HG03139 (cell line): ENCODE measurements around the gene PHEX.

ENCODE experiments used
- ATAC-seq: cut with Tn5 transposase; IDR thresholded peaks from one replicate; pipeline ENCODE4 v1.9.1; 2021; ENCODE audit not compliant: unreplicated experiment

The PHEX gene

DNA sequence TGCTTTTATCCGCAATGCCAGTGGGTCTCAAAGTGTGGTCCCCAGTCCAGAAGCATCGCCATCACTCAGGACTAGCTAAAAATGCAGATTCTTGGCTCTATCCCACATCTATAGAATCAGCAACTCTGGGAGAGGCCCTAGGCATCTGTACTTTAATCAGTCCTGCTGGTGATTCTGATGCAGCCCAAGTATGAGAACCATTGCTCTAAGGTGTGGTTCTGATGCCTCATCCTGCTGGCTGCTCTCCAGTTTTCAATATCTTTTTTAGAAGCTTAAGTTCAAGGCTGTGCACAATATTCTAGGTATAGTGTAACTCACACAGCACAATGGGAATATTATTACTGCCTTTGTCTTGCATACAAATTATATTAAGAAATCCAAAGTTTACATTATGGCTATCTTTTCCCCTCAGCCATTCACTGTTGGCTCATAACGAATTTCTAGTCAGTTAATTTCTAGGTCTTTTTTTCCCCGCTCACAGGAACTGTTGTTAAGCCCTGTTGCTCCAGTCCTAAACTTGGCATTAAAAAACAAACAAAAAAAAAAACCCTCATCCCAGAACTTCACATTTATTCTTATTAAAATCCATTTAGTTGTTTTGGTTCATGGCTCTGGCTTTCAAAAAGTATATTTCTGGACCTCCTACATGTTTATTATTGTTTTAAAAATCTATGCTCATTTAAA is 109.1 kb downstream of the PHEX start:
- no peak for ATAC-seq

GRCh38 chrX:22147214-22147613 is 115.1 kb downstream of the PHEX start:
- ATAC-seq, result no peak

- ATAC-seq, result no peak
These were observed 115.8 kb downstream of the PHEX start for GRCh38 chrX:22147942-22148341.

DNA sequence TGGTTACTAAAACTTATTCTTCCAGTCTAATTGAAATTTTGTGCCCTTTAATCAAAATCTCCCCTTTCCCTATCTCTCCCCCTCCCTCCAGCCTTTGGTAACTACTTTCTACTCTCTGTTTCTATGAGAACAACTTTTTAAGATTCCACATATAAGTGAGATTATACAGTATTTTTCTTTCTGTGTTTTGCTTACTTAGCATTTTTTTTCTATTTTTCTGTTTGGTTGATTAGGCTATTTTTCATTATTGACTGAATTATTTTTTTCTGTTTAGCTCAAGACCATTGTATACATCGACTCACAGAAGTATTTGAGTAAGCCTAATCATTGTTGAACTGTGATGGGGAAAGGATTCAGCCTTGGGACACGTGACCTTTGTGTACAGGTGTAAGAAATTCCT is 116.4 kb downstream of the PHEX start:
- no peak for ATAC-seq

- no peak for ATAC-seq
These were observed 118.2 kb downstream of the PHEX start for GRCh38 chrX:22150371-22150770.

- ATAC-seq, result no peak
These were observed 123.0 kb downstream of the PHEX start for GRCh38 chrX:22155126-22155525.

GRCh38 chrX:22159071-22159470 is 126.9 kb downstream of the PHEX start:
- ATAC-seq, result no peak

DNA sequence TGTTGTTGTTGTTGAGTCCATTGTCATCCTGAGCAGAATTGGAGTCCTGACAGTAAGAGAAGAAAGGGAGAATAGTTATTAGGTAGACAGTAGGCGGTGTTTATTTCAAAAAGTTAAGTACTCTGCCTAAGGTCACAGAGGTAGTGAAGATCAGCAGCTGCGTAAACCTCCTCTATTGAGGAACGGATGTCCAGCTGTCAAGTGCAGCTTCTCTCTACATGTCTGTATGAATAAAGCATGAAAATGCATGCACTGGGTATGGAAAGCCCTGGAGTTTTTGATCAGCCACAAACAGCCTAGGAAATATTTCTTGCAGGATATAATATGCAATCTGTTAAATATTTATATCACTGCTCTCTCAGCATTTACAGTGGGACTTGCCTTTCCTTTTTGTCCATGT is 131.2 kb downstream of the PHEX start:
- no peak for ATAC-seq

GRCh38 chrX:22164770-22165388 is 132.8 kb downstream of the PHEX start:
- no peak for ATAC-seq

DNA sequence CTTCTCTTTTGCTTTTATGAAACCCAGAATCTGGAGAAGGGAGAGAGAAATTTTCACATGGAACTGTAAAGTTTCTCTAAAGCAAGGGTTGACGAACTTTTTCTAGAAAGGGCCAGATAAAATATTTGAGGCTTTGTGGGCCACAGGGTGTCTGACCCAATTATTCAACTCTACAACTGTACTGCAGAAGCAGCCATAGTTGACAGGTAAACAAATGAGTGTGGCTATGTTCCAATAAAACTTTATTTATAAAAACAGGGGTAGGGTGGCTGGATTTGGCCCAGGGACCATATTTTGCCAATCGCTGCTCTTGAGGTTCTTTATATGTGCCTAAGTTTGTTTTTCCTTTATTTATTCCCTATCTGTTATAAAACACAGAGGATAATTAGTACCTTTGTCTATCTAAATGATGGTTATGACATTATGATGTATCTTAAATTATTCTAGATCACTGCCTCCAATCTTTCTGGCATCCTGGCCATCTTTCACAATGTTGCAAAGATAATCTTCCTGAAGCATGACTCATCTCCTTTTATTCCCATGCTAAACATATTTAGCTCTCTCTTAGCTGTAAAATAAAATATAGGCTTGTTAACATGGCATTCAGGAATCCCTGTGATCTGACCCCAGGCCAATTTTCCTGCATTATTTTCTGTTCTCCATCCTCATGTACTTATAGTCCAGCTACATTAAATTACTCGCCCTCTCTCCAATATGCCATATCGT is 133.8 kb downstream of the PHEX start:
- ATAC-seq, result no peak

- ATAC-seq, result no peak
These were observed 139.3 kb downstream of the PHEX start for GRCh38 chrX:22171287-22172060.

GRCh38 chrX:22173966-22174365 is 141.8 kb downstream of the PHEX start:
- no peak for ATAC-seq

DNA sequence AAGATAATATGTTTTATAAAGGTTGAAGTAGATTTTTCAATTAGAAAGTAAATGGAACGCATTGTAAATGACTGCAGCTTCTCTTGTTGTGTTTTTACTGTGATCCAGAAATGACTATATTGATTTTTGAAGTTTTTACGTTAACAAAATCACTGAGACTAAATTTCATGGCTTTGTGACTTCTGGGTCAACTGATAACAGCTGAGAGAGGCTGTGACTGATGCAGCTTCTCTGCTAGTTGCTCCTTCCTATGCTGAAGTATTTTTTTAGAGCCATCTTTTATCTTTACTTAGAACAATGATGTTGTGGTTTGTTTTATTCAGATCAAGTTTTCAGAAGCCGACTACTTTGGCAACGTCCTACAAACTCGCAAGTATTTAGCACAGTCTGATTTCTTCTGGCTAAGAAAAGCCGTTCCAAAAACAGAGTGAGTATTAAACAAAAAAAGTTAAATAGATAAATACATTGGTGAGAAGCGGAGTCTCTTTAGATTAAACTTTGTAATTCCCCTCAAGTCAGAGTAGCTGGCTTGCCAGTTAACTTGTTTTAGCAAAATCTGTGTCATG is 145.9 kb downstream of the PHEX start:
- no peak for ATAC-seq

DNA sequence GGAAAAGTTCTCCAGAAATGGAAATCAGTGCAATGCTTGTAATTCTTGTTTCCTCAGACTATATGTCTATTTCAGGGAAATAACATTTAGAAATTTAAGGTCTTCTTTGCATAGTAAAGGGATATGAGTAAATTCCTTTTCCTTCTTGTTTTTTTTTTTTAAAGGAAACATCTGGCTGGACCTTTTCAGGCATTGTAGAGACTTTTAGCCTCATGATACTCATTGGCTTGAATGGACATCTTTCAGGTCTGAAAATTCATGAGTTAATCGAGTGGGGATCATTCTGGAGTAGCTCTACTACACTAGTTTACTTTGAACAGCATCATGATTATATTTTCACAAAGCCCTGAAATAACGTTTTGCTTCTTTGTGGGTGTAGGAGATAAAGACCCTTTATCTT is 152.0 kb downstream of the PHEX start:
- no peak for ATAC-seq

- no peak for ATAC-seq
These were observed 154.0 kb downstream of the PHEX start for GRCh38 chrX:22186165-22186564.

GRCh38 chrX:22192419-22193060 is 160.4 kb downstream of the PHEX start:
- ATAC-seq, result peak; percentile 81

DNA sequence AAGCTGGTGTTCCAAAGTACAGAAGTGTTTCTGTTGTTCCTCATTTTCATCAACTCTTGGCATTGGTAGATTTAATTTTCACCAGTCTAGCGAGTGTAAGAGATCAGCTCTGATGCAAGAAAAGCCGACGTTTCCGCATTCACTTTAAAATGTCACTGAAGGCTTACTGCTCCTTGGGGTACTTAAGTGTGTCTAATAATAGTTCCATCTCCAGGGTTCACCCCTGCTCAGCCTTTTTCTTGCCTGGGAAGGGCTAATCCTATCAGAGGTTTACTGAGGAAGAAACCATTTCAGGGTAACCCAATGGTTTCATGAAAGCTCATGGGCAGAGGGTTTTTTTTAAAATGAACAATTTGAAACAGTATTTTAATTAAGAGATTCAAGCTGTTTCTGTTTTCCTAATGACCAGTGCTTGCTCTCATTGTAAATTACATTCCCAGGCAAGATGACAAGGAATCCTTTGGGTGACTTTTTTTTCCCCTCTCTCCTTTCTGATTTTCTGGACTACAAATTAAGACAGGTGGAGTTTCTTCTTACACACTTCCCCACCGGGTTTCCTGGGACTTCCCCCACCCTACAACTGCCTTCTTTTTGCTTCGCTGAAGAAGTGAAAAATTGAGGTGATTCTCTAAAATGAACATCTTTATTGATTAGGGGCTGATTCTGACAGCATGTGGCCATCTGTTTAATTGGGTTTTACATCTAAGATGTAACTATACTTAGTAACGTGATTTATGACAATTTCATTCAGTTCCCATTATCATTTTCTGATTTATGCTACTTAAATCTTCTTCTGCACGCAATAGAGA is 161.9 kb downstream of the PHEX start:
- no peak for ATAC-seq

GRCh38 chrX:22194660-22194945 is 162.5 kb downstream of the PHEX start:
- no peak for ATAC-seq

DNA sequence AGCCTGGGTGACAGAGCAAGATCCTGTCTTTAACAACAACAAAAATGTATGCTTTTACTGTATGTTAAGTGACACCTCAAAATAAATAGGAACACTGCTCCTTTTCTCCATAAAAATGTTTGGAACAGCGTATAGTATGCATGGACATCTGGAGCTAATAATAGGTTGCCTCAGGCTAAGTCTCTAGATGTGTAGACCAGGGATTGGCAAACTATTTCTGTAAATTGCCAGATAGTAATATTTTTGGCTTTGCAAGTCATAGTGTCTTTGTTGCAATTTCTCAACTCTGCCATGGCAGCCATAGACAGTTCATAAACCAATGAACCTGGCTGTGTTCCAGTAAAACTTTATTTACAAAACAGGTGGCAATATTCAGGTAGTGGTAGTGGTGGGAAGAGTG is 164.0 kb downstream of the PHEX start:
- no peak for ATAC-seq

- no peak for ATAC-seq
These were observed 170.1 kb downstream of the PHEX start for GRCh38 chrX:22202251-22202650.
